ENCODE results near the gene ARHGAP15. TPM values are rescaled to one million over a fixed set of nuclear protein-coding genes. Genes with fewer than 3 reads are reported as not detected.

ARHGAP15 gene
- total RNA-seq, 1 donor from 2014 or later, result not detected

DNA sequence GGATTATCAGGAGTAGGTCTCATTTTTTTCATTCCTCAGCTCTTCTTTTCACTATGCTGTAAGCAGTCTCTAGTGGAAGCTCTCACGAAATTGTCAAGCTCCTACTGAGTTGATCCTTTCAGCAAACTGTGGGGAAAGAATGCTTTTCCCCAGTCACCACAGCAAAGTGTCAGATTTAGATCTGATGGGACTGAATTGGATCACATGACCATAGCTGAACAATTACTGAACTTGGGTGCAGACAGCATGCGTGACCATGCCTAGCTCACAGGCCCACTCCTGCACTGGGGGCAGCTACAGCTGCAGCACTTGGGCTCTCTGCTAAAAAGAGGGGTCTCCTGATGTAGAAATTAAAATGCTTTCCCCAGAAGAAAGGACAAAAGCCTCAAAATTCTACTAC lies 3.1 kb downstream of the ARHGAP15 start:
- no peak for FAIRE-seq
- Histone ChIP-seq H4K20me1 (ENCODE audit: insufficient read depth, low read length) (no peaks in the 10 kb centered on the region), H3K4me3 (ENCODE audit: insufficient read depth, low read depth, low read length) (no peak overlapping the region), H3K27ac (ENCODE audit: low read depth, low read length) (no peak overlapping the region), H3K36me3 (ENCODE audit: insufficient read depth, low read length) (no peaks in the 10 kb centered on the region), H3K4me2 (ENCODE audit: low read length) (no peak overlapping the region), H2AFZ (ENCODE audit: low read depth, low read length) (no peak overlapping the region), H3K4me1 (ENCODE audit: insufficient read depth, low read length) (no peaks in the 10 kb centered on the region), H3K79me2 (ENCODE audit: insufficient read depth, low read length) (no peaks in the 10 kb centered on the region), H3K27me3 (ENCODE audit: insufficient read depth, low read length) (no peaks in the 10 kb centered on the region), H3K9ac (ENCODE audit: low read length) (no peak overlapping the region), H3K9me3 (ENCODE audit: insufficient read depth, low read depth, low read length) (no peaks in the 10 kb centered on the region)
- no peaks in the 10 kb centered on the region for H3K9me3 Mint-ChIP-seq (ENCODE audit: unreplicated experiment)
- no peak for TF ChIP-seq CTCF (IDR thresholded peaks at IDR 0.05; ENCODE audit: insufficient read depth, low read depth, low read length)
- TF ChIP-seq EZH2 (IDR thresholded peaks at IDR 0.05; ENCODE audit: insufficient read depth, low read length), result no peak
- H3K36me3 Mint-ChIP-seq (ENCODE audit: low read depth, unreplicated experiment), result no peaks in the 10 kb centered on the region
- H3K4me3 Mint-ChIP-seq (ENCODE audit: unreplicated experiment), result no peak overlapping the region
- peaks cover 1% of the 10 kb centered on the region for H3K4me1 Mint-ChIP-seq (ENCODE audit: low read depth, unreplicated experiment)
- DNase-seq (ENCODE audit: low read depth), result no peak
- H3K27me3 Mint-ChIP-seq (ENCODE audit: low read depth, unreplicated experiment), result no peaks in the 10 kb centered on the region
- H3K27ac Mint-ChIP-seq (ENCODE audit: unreplicated experiment), result no peak overlapping the region

- H3K9me3 Mint-ChIP-seq (ENCODE audit: unreplicated experiment), result no peaks in the 10 kb centered on the region
- H3K4me1 ChIP-seq (ENCODE audit: insufficient read depth, low read length), result no peaks in the 10 kb centered on the region
- DNase-seq (ENCODE audit: low read depth), result no peak
- H3K4me3 Mint-ChIP-seq (ENCODE audit: unreplicated experiment), result no peak overlapping the region
- H3K79me2 ChIP-seq (ENCODE audit: insufficient read depth, low read length), result no peaks in the 10 kb centered on the region
- no peak overlapping the region for H2AFZ ChIP-seq (ENCODE audit: low read depth, low read length)
- H3K9ac ChIP-seq (ENCODE audit: low read length), result no peak overlapping the region
- H3K27ac Mint-ChIP-seq (ENCODE audit: unreplicated experiment), result no peak overlapping the region
- H3K9me3 ChIP-seq (ENCODE audit: insufficient read depth, low read depth, low read length), result no peaks in the 10 kb centered on the region
- TF ChIP-seq EZH2 (IDR thresholded peaks at IDR 0.05; ENCODE audit: insufficient read depth, low read length) (no peak), CTCF (IDR thresholded peaks at IDR 0.05; ENCODE audit: insufficient read depth, low read depth, low read length) (no peak)
- H3K27ac ChIP-seq (ENCODE audit: low read depth, low read length), result no peak overlapping the region
- no peaks in the 10 kb centered on the region for H3K36me3 Mint-ChIP-seq (ENCODE audit: low read depth, unreplicated experiment)
- H3K27me3 Mint-ChIP-seq (ENCODE audit: low read depth, unreplicated experiment), result no peaks in the 10 kb centered on the region
- H3K4me3 ChIP-seq (ENCODE audit: insufficient read depth, low read depth, low read length), result no peak overlapping the region
- peaks cover 1% of the 10 kb centered on the region for H3K4me1 Mint-ChIP-seq (ENCODE audit: low read depth, unreplicated experiment)
- no peak for FAIRE-seq
- no peaks in the 10 kb centered on the region for H3K36me3 ChIP-seq (ENCODE audit: insufficient read depth, low read length)
- no peaks in the 10 kb centered on the region for H4K20me1 ChIP-seq (ENCODE audit: insufficient read depth, low read length)
- H3K4me2 ChIP-seq (ENCODE audit: low read length), result no peak overlapping the region
- no peaks in the 10 kb centered on the region for H3K27me3 ChIP-seq (ENCODE audit: insufficient read depth, low read length)
Observed at GRCh38 chr2:143133783-143134182, 4.6 kb downstream of the ARHGAP15 start.

DNA sequence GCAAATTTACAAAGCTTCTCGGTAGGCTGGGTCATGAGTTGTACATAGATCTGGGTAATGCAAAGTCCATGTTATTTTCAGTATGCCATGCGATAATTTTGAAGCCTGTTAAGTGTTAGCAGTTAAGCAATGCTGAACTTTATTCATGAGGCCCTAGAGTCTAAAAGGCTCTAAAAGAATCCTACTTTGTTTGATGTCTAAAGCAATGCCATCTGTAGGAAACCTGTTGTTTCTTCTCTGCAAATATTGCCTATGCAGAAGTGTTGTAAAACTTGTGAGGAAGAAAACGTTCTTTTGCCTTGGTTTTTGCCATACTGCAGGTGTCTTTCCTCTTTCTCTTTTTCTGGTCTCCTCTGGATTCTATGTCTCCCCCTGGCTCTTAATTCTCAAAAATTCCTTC lies 9.1 kb downstream of the ARHGAP15 start:
- Histone ChIP-seq H2AFZ (ENCODE audit: low read depth, low read length) (no peak overlapping the region), H3K9me3 (ENCODE audit: insufficient read depth, low read depth, low read length) (peaks cover 2% of the 10 kb centered on the region), H3K27ac (ENCODE audit: low read depth, low read length) (no peak overlapping the region), H3K9ac (ENCODE audit: low read length) (no peak overlapping the region), H3K4me3 (ENCODE audit: insufficient read depth, low read depth, low read length) (no peak overlapping the region), H3K4me2 (ENCODE audit: low read length) (no peak overlapping the region), H4K20me1 (ENCODE audit: insufficient read depth, low read length) (no peaks in the 10 kb centered on the region), H3K27me3 (ENCODE audit: insufficient read depth, low read length) (no peaks in the 10 kb centered on the region), H3K36me3 (ENCODE audit: insufficient read depth, low read length) (no peaks in the 10 kb centered on the region), H3K4me1 (ENCODE audit: insufficient read depth, low read length) (no peaks in the 10 kb centered on the region), H3K79me2 (ENCODE audit: insufficient read depth, low read length) (no peaks in the 10 kb centered on the region)
- H3K4me3 Mint-ChIP-seq (ENCODE audit: unreplicated experiment), result no peak overlapping the region
- no peaks in the 10 kb centered on the region for H3K4me1 Mint-ChIP-seq (ENCODE audit: low read depth, unreplicated experiment)
- no peaks in the 10 kb centered on the region for H3K9me3 Mint-ChIP-seq (ENCODE audit: unreplicated experiment)
- H3K27ac Mint-ChIP-seq (ENCODE audit: unreplicated experiment), result no peak overlapping the region
- TF ChIP-seq EZH2 (IDR thresholded peaks at IDR 0.05; ENCODE audit: insufficient read depth, low read length) (no peak), CTCF (IDR thresholded peaks at IDR 0.05; ENCODE audit: insufficient read depth, low read depth, low read length) (no peak)
- FAIRE-seq, result no peak
- peaks cover 5% of the 10 kb centered on the region for H3K27me3 Mint-ChIP-seq (ENCODE audit: low read depth, unreplicated experiment)
- no peaks in the 10 kb centered on the region for H3K36me3 Mint-ChIP-seq (ENCODE audit: low read depth, unreplicated experiment)
- DNase-seq (ENCODE audit: low read depth), result no peak
